HepG2 (cell line): ENCODE data around the gene TMTC1. TPM values are rescaled to one million over a fixed set of nuclear protein-coding genes. Genes with fewer than 3 reads are reported as not detected.

Experiments
- ATAC-seq: fragments of 200-7000 bp; cut with Tn5 transposase; 3 replicates; pipeline ENCODE4 v1.9.1; 2020; ENCODE audit warnings: mild to moderate bottlenecking, moderate library complexity
- BruUV-seq: library from RNA; stranded (reverse); fragments of 400-500 nt; replicated peaks from 2 replicates; lab custom pipeline; 2021; lab: Mats Ljungman, UMichigan
- CTCF ChIA-PET: fragments of 300-600 bp; formaldehyde crosslinking; extraction: SDS; loops from one replicate; lab custom pipeline; 2021; ENCODE audit warnings: low total read pairs, inconsistent platforms, low intra/inter-chr PET ratio; lab: Yijun Ruan, JAX
- POLR2A ChIA-PET: fragments of 350-600 bp; sonication (Branson Sonifier 250); formaldehyde crosslinking; loops from one replicate; lab custom pipeline; 2020; ENCODE audit warnings: antibody characterized with exemption, inconsistent platforms; lab: Yijun Ruan, JAX
- DNase-seq: peaks from one replicate; pipeline ENCODE4 v3.0.0-alpha.2; 2015; ENCODE audit warnings: low spot score
- FAIRE-seq: peaks from 3 replicates; lab custom pipeline; 2011; peaks lifted over from hg19 to GRCh38; lab: Jason Lieb, UNC
- H2AFZ ChIP-seq: one replicate; pipeline ENCODE4 v1.6.1; 2011; ENCODE audit warnings: low read length, inconsistent platforms
- H3K27ac ChIP-seq: fragments of 300-600 bp; 3 replicates; pipeline ENCODE4 v1.8.0; 2011; ENCODE audit warnings: mixed run types, mild to moderate bottlenecking, mixed read lengths, low read length, inconsistent platforms; ENCODE audit not compliant: insufficient read depth; ENCODE audit errors: extremely low read length
- H3K27me3 ChIP-seq, 2 experiments: fragments of 200-600 bp in 1 of 2; 2 replicates in 1 of 2; 3 replicates in 1 of 2; pipeline versions ENCODE4 v1.6.0 to v1.8.0; 2011; ENCODE audit warnings: low read length in 2 of 2, mild to moderate bottlenecking in 2 of 2, moderate library complexity in 2 of 2, inconsistent platforms in 1 of 2; ENCODE audit not compliant: insufficient read depth in 2 of 2, control insufficient read depth in 1 of 2
- H3K36me3 ChIP-seq, 2 experiments: fragments of 200-600 bp in 1 of 2; replicated peaks in 1 of 2; 2 replicates in 1 of 2; 3 replicates in 1 of 2; pipeline versions ENCODE4 v1.5.1 to v1.8.0; 2011; ENCODE audit warnings: low read length in 2 of 2, inconsistent platforms in 1 of 2; ENCODE audit not compliant: insufficient read depth in 2 of 2, control insufficient read depth in 1 of 2
- H3K4me1 ChIP-seq: 2 replicates; pipeline ENCODE4 v1.5.1; 2012; ENCODE audit warnings: low read length, inconsistent platforms; ENCODE audit not compliant: insufficient read depth
- H3K4me2 ChIP-seq: 2 replicates; pipeline ENCODE4 v1.6.0; 2011; ENCODE audit warnings: low read depth, low read length, inconsistent platforms
- H3K4me3 ChIP-seq, 3 experiments: fragments of 200-600 bp in 1 of 3; sonication (generic), shearing (Covaris generic) in 1 of 3; replicated peaks in 1 of 3; 2 replicates each; pipeline ENCODE4 v1.5.1; 2011 to 2016; ENCODE audit warnings: low read length in 3 of 3, inconsistent platforms in 2 of 3, low read depth in 2 of 3, mild to moderate bottlenecking in 2 of 3, control low read depth in 1 of 3, mixed read lengths in 1 of 3; ENCODE audit not compliant: insufficient read depth in 1 of 3
- H3K79me2 ChIP-seq: one replicate; pipeline ENCODE4 v1.6.1; 2011; ENCODE audit warnings: low read length, inconsistent platforms; ENCODE audit not compliant: insufficient read depth
- H3K9ac ChIP-seq: 2 replicates; pipeline ENCODE4 v1.6.0; 2011; ENCODE audit warnings: mild to moderate bottlenecking, low read depth, low read length, inconsistent platforms; ENCODE audit not compliant: insufficient read depth
- H3K9me3 ChIP-seq: 2 replicates; pipeline ENCODE4 v1.5.1; 2012; ENCODE audit warnings: mild to moderate bottlenecking, low read length
- H4K20me1 ChIP-seq: 2 replicates; pipeline ENCODE4 v1.6.0; 2011; ENCODE audit warnings: inconsistent platforms, mild to moderate bottlenecking, low read length, moderate library complexity; ENCODE audit not compliant: insufficient read depth
- CAMTA2 ChIP-seq: sonication (generic); formaldehyde crosslinking; IDR thresholded peaks from 2 replicates; pipeline ENCODE4 v1.4.0; 2020; ENCODE audit warnings: mild to moderate bottlenecking, missing genetic modification reagents, borderline replicate concordance
- DRAP1 ChIP-seq: IDR thresholded peaks from 2 replicates; pipeline ENCODE4 v1.6.1; 2016; ENCODE audit warnings: missing genetic modification reagents, missing compliant biosample characterization
- FOXA3 ChIP-seq: IDR thresholded peaks from 2 replicates; pipeline ENCODE4 v1.6.1; 2016; ENCODE audit warnings: missing genetic modification reagents, missing compliant biosample characterization
- MAFG ChIP-seq: sonication (generic); formaldehyde crosslinking; IDR thresholded peaks from 2 replicates; pipeline ENCODE4 v1.5.1; 2020; ENCODE audit warnings: mild to moderate bottlenecking, missing genetic modification reagents
- POGK ChIP-seq: sonication (generic); formaldehyde crosslinking; conservative IDR thresholded peaks from 2 replicates; pipeline ENCODE4 v1.8.0; 2022; ENCODE audit warnings: mild to moderate bottlenecking, moderate library complexity, missing genetic modification reagents
- SP4 ChIP-seq: sonication (generic); formaldehyde crosslinking; IDR thresholded peaks from 2 replicates; pipeline ENCODE4 v1.8.1; 2023; ENCODE audit warnings: mild to moderate bottlenecking, missing genetic modification reagents
- TFAP4 ChIP-seq: sonication (generic); IDR thresholded peaks from 2 replicates; pipeline ENCODE4 v1.6.1; 2016; ENCODE audit warnings: low read depth, borderline replicate concordance
- ZNF180 ChIP-seq: sonication (generic); formaldehyde crosslinking; IDR thresholded peaks from 2 replicates; pipeline ENCODE4 v1.4.0; 2020; ENCODE audit warnings: low read depth, missing genetic modification reagents, borderline replicate concordance
- ZNF329 ChIP-seq: sonication (generic); formaldehyde crosslinking; IDR thresholded peaks from 2 replicates; pipeline ENCODE4 v1.9.0; 2021; ENCODE audit warnings: low read depth, mild to moderate bottlenecking, missing genetic modification reagents
- ZNF512B ChIP-seq: sonication (generic); formaldehyde crosslinking; IDR thresholded peaks from 2 replicates; pipeline ENCODE4 v1.5.1; 2020; ENCODE audit warnings: missing genetic modification reagents, mild to moderate bottlenecking, borderline replicate concordance
- ZNF75D ChIP-seq: sonication (generic); formaldehyde crosslinking; IDR thresholded peaks from 2 replicates; pipeline ENCODE4 v1.8.1; 2023; ENCODE audit warnings: missing genetic modification reagents, mild to moderate bottlenecking, borderline replicate concordance
- ZNF766 ChIP-seq: sonication (generic); formaldehyde crosslinking; IDR thresholded peaks from 2 replicates; pipeline ENCODE4 v1.5.0; 2020; ENCODE audit warnings: missing genetic modification reagents, borderline replicate concordance
- WGBS: methylation state at CpG from one replicate; pipeline ENCODE4 v1.1.6; 2017; ENCODE audit warnings: low lambda C conversion rate; 5-methylcytosine and 5-hydroxymethylcytosine counted together
- in situ Hi-C: cut with HindIII; loops from 2 replicates; pipeline ENCODE4 v1.10.0; 2017; ENCODE audit warnings: low pct_unique_long_range_greater_than_20kb; ENCODE audit not compliant: extremely low pct_ligation_motif_present
- intact Hi-C: fragments of 100-400 bp; cut with micrococcal nuclease; formaldehyde crosslinking; loops from one replicate; pipeline ENCODE4 v1.10.0; 2022; ENCODE audit not compliant: unreplicated experiment
- polyA plus RNA-seq, 8 experiments: library from polyadenylated mRNA; depleted of rRNA in 3 of 8; stranded (reverse) in 7 of 8; unstranded in 1 of 8; fragments of >200 nt; fragmentation: Illumina TruSeq in 4 of 8; extraction: Trizol in 4 of 8; gene quantifications; 2 replicates each; pipeline versions ENCODE4 v1.2.1 to v1.2.3, GENCODE V29; 2011 to 2016; ENCODE audit warnings: low read depth in 4 of 8, missing spikeins in 1 of 8, mixed read lengths in 1 of 8; ENCODE audit not compliant: insufficient read depth in 1 of 8
- total RNA-seq, 5 experiments: library from RNA; depleted of rRNA; stranded (reverse); fragments of >200 nt; fragmentation: Illumina TruSeq; extraction: Trizol; gene quantifications; 2 replicates each; pipeline ENCODE4 v1.2.3, GENCODE V29; 2016; ENCODE audit warnings: low read depth in 1 of 5
- TF ChIP-seq, protein P1 (sequence below): sonication (generic); formaldehyde crosslinking; IDR thresholded peaks from 2 replicates; pipeline ENCODE4 v1.4.0; 2020; ENCODE audit warnings: mild to moderate bottlenecking, missing genetic modification reagents

TMTC1 gene
- total and polyA plus RNA-seq, 2 of the 13 experiments (the other 11 are each of a cell fraction or from before 2014, with no cell fraction given): 0.69 to 1.8 TPM

- Histone ChIP-seq H3K9ac (no peak overlapping the region), H3K9me3 (no peaks in the 10 kb centered on the region), H3K79me2 (no peaks in the 10 kb centered on the region), H3K36me3 (no peaks in the 10 kb centered on the region), H3K27me3 (no peaks in the 10 kb centered on the region), H2AFZ (no peak overlapping the region), H3K4me3 (no peak overlapping the region), H3K27ac (no peak overlapping the region), H3K4me2 (no peak overlapping the region), H3K4me1 (no peaks in the 10 kb centered on the region), H4K20me1 (no peaks in the 10 kb centered on the region)
- FAIRE-seq (no peak), ATAC-seq (no peak), DNase-seq (no peak)
- POLR2A ChIA-PET: no interaction called here
- 41% methylated on average over 2 of the region's 2 CpGs for WGBS
- BruUV-seq: no TSS peak
- in situ Hi-C loops (no loop called here), intact Hi-C loops (no loop called here)
- CTCF ChIA-PET: no interaction called here
- TF ChIP-seq CAMTA2 (CRISPR knock-in tag): no peak
- no peak for TF ChIP-seq ZNF512B
- no peak for TF ChIP-seq TFAP4
- no peak for TF ChIP-seq ZNF75D (CRISPR knock-in tag)
- TF ChIP-seq SP4 (CRISPR knock-in tag): no peak
- no peak for TF ChIP-seq ZNF766 (CRISPR knock-in tag)
- TF ChIP-seq ZNF329 (CRISPR knock-in tag): no peak
- TF ChIP-seq, protein P1, sequence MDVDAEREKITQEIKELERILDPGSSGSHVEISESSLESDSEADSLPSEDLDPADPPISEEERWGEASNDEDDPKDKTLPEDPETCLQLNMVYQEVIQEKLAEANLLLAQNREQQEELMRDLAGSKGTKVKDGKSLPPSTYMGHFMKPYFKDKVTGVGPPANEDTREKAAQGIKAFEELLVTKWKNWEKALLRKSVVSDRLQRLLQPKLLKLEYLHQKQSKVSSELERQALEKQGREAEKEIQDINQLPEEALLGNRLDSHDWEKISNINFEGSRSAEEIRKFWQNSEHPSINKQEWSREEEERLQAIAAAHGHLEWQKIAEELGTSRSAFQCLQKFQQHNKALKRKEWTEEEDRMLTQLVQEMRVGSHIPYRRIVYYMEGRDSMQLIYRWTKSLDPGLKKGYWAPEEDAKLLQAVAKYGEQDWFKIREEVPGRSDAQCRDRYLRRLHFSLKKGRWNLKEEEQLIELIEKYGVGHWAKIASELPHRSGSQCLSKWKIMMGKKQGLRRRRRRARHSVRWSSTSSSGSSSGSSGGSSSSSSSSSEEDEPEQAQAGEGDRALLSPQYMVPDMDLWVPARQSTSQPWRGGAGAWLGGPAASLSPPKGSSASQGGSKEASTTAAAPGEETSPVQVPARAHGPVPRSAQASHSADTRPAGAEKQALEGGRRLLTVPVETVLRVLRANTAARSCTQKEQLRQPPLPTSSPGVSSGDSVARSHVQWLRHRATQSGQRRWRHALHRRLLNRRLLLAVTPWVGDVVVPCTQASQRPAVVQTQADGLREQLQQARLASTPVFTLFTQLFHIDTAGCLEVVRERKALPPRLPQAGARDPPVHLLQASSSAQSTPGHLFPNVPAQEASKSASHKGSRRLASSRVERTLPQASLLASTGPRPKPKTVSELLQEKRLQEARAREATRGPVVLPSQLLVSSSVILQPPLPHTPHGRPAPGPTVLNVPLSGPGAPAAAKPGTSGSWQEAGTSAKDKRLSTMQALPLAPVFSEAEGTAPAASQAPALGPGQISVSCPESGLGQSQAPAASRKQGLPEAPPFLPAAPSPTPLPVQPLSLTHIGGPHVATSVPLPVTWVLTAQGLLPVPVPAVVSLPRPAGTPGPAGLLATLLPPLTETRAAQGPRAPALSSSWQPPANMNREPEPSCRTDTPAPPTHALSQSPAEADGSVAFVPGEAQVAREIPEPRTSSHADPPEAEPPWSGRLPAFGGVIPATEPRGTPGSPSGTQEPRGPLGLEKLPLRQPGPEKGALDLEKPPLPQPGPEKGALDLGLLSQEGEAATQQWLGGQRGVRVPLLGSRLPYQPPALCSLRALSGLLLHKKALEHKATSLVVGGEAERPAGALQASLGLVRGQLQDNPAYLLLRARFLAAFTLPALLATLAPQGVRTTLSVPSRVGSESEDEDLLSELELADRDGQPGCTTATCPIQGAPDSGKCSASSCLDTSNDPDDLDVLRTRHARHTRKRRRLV (CRISPR knock-in tag): no peak
- no peak for TF ChIP-seq MAFG (CRISPR knock-in tag)
- no peak for TF ChIP-seq ZNF180 (CRISPR knock-in tag)
- no peak for TF ChIP-seq DRAP1 (CRISPR knock-in tag)
- TF ChIP-seq FOXA3 (CRISPR knock-in tag): no peak
- no peak for TF ChIP-seq POGK (CRISPR knock-in tag)
Measured at GRCh38 chr12:29726741-29727348, 56.9 kb downstream of the TMTC1 start.
